NK-92 treated with Interleukin-12 subunit alpha and Interleukin-12 subunit beta, amount 100 ng/mL, for 24 hours (cell line): ENCODE data around the gene DYNC1LI2.

Experiments used
- DNase-seq: peaks from one replicate; lab custom pipeline; 2025; lab: John Stamatoyannopoulos, UW

DYNC1LI2 gene

GRCh38 chr16:66740010-66740409 lies 11.4 kb downstream of the DYNC1LI2 start:
- DNase-seq = no peak

- DNase-seq = no peak
Observed at GRCh38 chr16:66735891-66736290, 15.5 kb downstream of the DYNC1LI2 start.

GRCh38 chr16:66731101-66731500 lies 20.3 kb downstream of the DYNC1LI2 start:
- no peak for DNase-seq

GRCh38 chr16:66728804-66729203 lies 22.6 kb downstream of the DYNC1LI2 start:
- DNase-seq = no peak

- DNase-seq = no peak
Observed at GRCh38 chr16:66728117-66728787, 23.2 kb downstream of the DYNC1LI2 start.

GRCh38 chr16:66720766-66721165 lies 30.6 kb downstream of the DYNC1LI2 start:
- DNase-seq = no peak

- no peak for DNase-seq
Observed at GRCh38 chr16:66719246-66719645, 32.2 kb downstream of the DYNC1LI2 start.

GRCh38 chr16:66717776-66718175 lies 33.6 kb downstream of the DYNC1LI2 start:
- DNase-seq = no peak

- DNase-seq = no peak
Observed at GRCh38 chr16:66717112-66717675, 34.2 kb downstream of the DYNC1LI2 start.

GRCh38 chr16:66714654-66715307 lies 36.6 kb downstream of the DYNC1LI2 start:
- DNase-seq = no peak

- no peak for DNase-seq
Observed at GRCh38 chr16:66714062-66714461, 37.3 kb downstream of the DYNC1LI2 start.

GRCh38 chr16:66713076-66713475 lies 38.3 kb downstream of the DYNC1LI2 start:
- no peak for DNase-seq

- no peak for DNase-seq
Observed at GRCh38 chr16:66712512-66712911, 38.9 kb downstream of the DYNC1LI2 start.

GRCh38 chr16:66711581-66711980 lies 39.8 kb downstream of the DYNC1LI2 start:
- no peak for DNase-seq

GRCh38 chr16:66706506-66706880 lies 44.9 kb downstream of the DYNC1LI2 start:
- no peak for DNase-seq

GRCh38 chr16:66705790-66706505 lies 45.5 kb downstream of the DYNC1LI2 start:
- no peak for DNase-seq

- DNase-seq = no peak
Observed at GRCh38 chr16:66703406-66704215, 47.8 kb downstream of the DYNC1LI2 start.

GRCh38 chr16:66701516-66701915 lies 49.9 kb downstream of the DYNC1LI2 start:
- DNase-seq = no peak

- no peak for DNase-seq
Observed at GRCh38 chr16:66701026-66701425, 50.4 kb downstream of the DYNC1LI2 start.

GRCh38 chr16:66699898-66700297 lies 51.5 kb downstream of the DYNC1LI2 start:
- no peak for DNase-seq

GRCh38 chr16:66698046-66698445 lies 53.4 kb downstream of the DYNC1LI2 start:
- no peak for DNase-seq
